HK-2 (cell line): ENCODE results near the gene FAM219A.
"Not testable (repeated sequence)": the region's sequence is repeated elsewhere in the genome, so short reads cannot be mapped to it uniquely, and the experiment has no call there.

Experiments used
- DNase-seq: peaks from one replicate; pipeline ENCODE4 v3.0.0-alpha.2; 2018; ENCODE audit not compliant: unreplicated experiment

FAM219A gene

GRCh38 chr9:34376596-34377403 lies 81.6 kb downstream of the FAM219A start, which contains the start of gene MYORG:
TSS of gene MYORG (minus strand) at chr9:34376898. CDS start at chr9:34372943, 3,955 bp downstream.
- peak; percentile 95 for DNase-seq

GRCh38 chr9:34375901-34376595 lies 82.3 kb downstream of the FAM219A start:
- peak; percentile 58 for DNase-seq

GRCh38 chr9:34374905-34375552 lies 83.3 kb downstream of the FAM219A start:
- no peak for DNase-seq

GRCh38 chr9:34374339-34374738 lies 84.0 kb downstream of the FAM219A start:
- no peak for DNase-seq

- no peak for DNase-seq
Measured at GRCh38 chr9:34373749-34374148, 84.6 kb downstream of the FAM219A start.

- DNase-seq: no peak
Measured at GRCh38 chr9:34372467-34373011, 85.8 kb downstream of the FAM219A start.

GRCh38 chr9:34371886-34372466 lies 86.4 kb downstream of the FAM219A start:
- no peak for DNase-seq

GRCh38 chr9:34370970-34371880 lies 87.1 kb downstream of the FAM219A start:
- no peak for DNase-seq

GRCh38 chr9:34370335-34370969 lies 87.9 kb downstream of the FAM219A start:
- no peak for DNase-seq

- DNase-seq: no peak
Measured at GRCh38 chr9:34369636-34370035, 88.7 kb downstream of the FAM219A start.

GRCh38 chr9:34368796-34369195 lies 89.6 kb downstream of the FAM219A start:
- DNase-seq: not testable (repeated sequence)

GRCh38 chr9:34367751-34368410 lies 90.5 kb downstream of the FAM219A start:
- DNase-seq: not testable (repeated sequence)

GRCh38 chr9:34366365-34366764 lies 92.0 kb downstream of the FAM219A start:
- no peak for DNase-seq

GRCh38 chr9:34365282-34365681 lies 93.1 kb downstream of the FAM219A start:
- DNase-seq: no peak

- no peak for DNase-seq
Measured at GRCh38 chr9:34363619-34364351, 94.6 kb downstream of the FAM219A start.

GRCh38 chr9:34362614-34363214 lies 95.7 kb downstream of the FAM219A start:
- DNase-seq: no peak

- DNase-seq: not testable (repeated sequence)
Measured at GRCh38 chr9:34352957-34353356, 105.4 kb downstream of the FAM219A start.

GRCh38 chr9:34352122-34352652 lies 106.2 kb downstream of the FAM219A start:
- not testable (repeated sequence) for DNase-seq
